CD4-positive, alpha-beta T cell treated with Interleukin-4 for 1 hour (primary cell): ENCODE results near the gene SARM1.

Source experiments
- DNase-seq, 2 donors: peaks; one replicate each; pipeline ENCODE4 v3.0.0-alpha.2; 2020 to 2022

Gene SARM1

DNA sequence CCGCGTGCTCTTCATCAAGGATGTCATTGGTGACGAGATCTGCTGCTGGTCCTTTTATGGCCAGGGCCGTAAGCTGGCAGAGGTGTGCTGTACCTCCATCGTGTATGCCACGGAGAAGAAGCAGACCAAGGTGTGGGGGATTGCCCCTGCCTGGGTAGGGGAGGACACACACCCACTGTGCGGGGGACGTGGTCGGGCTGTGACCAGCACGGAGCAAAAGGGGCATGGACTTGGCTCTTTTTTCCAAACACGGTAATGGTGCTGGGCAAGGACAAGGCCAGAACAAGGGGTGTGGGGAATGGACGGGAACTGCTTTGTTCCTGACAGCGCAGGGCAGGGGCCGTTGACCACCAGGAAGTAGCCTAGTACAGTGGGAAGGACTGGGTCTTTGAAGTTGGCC, 29.2 kb upstream of the SARM1 start:
- no peak for DNase-seq

DNA sequence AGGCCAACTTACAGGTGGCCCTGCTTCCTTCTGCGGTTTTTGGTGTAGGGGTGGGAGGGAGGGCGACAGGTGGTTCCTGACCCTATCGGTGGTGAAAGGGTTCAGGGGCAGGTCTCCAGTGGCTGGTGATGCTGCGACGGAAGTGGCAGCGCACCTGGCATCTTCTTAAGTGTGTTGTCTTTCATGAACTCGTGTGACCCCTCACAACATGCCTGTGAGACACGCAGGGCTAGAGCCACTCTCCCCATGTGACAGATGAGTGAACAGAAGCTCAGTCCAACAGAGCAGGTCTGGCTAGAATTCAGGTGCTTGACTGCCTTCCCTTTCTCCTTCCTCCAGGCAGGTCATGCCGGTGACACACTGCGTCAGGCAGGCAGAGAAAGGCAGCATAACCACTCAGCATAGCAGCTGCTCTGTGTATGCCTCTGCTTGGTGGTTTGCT, 28.0 kb upstream of the SARM1 start:
- DNase-seq = no peak

DNA sequence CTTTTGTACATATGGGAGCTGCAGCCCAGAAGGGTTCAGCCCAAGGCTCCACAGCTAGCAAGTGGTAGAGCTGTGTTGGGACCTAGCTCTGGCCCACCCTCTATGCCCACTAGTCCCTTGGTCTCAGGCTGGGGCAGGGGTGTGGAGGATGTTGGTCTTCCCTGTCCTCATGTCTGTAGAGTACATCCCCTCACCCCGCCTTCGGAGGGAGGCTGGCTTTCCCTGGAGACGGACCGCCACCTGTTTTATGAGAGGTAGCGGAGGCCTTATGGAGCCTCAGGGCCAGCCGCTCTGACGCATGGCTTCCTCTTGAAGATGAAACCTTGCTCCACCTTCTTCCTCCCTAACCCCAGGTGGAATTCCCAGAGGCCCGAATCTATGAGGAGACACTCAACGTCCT, 27.5 kb upstream of the SARM1 start:
- DNase-seq = no peak

DNA sequence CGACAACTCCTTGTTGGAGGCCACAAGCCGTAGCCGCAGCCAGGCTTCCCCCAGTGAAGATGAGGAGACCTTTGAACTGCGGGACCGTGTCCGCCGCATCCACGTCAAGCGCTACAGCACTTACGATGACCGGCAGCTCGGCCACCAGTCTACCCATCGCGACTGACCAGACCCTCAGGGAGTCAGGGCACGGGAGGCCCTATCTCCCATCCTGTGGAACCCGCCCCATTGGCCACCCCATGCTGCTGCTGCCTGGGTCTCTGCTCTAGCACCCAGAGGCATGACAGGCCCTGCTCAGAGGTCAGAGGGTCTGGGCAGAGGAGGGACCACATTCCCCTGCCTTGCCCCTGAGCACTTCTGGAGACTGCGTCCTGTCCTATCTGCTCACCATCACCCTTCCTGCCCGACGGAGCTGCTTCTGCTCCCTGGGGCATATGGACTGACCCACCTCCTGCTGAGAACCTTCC, 27.0 kb upstream of the SARM1 start:
- DNase-seq = no peak

DNA sequence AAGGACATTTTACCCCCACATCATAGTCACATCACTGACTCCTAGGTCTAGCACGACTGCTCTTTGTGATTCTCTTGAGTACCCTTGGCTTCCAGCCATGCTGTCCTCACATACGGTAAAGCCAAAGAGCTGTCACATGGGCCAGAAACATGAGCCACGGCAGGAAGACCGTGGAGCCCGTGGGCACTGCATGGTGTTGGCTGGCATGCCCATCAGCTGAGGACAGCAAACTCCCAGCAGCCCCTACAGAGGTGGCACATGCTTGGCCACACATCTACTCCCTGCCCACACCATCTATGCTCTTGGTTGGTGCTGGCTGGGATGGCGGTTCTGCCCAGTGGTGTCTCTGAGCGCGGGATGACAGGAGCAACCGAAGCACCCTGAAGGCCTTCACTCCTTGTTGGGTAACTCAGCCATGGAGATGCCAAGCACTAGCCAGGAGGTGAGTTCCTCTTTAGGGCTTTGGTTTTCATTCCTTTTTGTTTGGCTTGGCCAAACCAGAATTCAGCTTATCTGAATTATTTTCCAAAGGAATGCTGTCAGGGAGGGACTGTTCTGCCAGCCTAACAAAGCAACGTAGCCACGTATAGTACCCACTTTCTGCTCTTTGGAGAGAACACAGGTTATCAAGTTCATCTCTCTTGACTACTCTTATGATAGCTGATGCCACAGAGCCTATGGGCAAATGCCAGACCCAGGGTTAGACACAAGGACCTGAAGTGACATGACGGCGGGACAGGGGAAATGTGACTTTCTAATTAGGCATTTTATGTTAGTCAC, 25.9 kb upstream of the SARM1 start:
- no peak for DNase-seq

DNA sequence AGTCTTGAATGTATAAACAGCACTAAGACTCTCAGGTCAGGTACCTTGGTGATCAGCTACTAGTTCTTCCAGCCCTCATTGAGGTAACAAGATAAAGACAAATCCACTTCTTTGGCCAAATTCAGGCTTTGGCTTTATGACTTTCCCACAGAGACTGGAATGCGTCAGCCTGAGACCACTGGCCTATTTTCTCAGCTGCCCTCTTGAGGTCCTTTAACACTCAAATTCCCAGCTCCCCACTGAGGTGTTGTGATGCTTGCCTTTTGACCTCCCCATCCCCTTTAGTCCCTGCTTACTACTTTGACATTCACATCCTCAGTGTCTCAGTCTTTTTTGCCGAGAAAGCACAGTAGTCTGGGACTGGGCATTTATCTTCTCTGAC, 25.3 kb upstream of the SARM1 start:
- no peak for DNase-seq

DNA sequence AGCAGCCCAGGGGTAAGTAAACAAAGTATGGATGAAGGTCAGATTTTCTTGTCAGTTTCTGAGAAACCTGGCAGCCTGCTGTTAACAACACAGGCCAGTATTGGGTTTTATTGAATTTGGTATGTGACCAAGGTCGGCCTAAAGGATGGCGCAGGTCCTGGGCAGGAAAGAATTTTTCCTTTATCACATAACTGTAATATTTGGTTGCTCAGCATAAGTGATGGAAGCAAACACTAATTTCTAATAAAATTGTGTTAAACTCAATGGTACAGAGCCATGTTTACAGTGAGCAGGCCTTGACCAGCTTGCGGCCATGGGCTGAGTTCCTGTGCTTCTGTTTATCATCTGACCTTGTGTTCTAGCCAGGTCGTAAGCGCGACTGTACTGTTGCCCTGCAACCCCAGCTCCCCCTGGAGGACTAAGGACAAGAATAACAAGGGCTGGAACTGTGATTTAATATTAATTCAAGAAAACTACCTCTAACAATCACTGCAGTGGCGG, 24.7 kb upstream of the SARM1 start:
- no peak for DNase-seq

DNA sequence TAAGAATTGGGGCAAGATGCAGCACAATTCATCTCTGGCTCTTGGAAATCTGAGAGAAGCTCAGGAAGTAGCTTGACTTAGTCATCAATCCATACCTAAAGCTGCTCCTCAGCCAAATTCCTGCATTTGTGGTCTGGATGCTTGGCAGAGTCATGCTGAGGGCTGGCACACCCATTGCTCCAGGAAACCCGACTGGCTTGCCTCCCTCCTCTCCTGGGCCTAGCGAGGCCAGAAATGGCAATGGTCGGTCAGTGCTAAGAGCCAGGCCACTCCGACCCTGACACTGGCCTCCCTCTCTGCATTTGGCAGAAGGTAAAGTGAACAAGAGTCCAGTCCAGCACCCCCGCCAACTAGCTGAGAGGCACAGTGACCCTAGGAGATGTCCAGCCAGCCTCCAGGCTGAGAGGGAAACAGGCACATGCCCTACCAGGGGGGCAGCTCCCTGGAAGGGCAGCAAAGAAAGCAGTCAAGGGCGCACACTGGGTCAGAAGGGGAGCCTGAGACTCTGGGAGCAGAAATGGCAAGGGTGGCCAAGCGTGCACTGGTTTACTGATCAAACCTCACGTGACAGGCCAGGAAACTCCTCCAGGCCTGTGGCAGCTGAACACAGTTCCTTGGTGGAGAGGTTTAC, 24.1 kb upstream of the SARM1 start:
- DNase-seq = no peak

DNA sequence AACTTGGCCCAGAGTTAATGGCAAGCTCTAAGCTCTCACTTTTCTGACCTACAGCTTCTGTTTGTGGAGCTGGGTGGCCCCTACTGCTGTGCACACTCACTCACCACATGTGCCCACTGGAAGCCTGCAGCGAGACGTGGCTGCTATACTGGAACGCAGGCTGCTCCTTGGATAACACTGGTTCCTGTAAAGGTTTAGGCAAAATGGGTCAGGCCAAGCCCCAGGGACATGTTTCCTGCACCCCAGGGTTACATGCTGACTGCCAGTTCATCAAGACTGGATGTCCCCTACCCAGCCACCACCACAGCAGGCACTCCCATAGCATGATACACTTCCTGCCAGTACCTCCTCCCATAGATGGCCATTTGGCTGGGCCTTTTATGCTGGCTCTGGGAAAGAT, 22.5 kb upstream of the SARM1 start:
- DNase-seq = no peak

DNA sequence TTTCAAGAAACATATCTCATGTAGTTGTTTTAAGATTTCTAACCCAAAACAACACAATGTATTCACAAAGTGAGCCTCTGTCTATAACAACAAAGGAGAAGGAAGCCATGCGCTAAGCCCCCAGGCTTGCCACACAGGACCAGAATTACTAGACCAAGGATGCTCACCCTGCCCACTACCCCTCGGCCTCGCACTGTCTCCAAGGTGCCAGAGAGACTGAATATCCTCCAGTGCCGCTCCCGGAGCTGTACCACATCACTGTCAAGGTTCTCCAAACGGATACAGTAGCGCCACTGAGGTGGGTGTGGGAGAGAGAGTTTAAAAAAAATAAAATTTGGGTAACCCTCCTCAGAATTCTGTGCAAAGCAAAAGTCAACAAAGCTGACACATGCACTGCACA, 21.2 kb upstream of the SARM1 start:
- no peak for DNase-seq

DNA sequence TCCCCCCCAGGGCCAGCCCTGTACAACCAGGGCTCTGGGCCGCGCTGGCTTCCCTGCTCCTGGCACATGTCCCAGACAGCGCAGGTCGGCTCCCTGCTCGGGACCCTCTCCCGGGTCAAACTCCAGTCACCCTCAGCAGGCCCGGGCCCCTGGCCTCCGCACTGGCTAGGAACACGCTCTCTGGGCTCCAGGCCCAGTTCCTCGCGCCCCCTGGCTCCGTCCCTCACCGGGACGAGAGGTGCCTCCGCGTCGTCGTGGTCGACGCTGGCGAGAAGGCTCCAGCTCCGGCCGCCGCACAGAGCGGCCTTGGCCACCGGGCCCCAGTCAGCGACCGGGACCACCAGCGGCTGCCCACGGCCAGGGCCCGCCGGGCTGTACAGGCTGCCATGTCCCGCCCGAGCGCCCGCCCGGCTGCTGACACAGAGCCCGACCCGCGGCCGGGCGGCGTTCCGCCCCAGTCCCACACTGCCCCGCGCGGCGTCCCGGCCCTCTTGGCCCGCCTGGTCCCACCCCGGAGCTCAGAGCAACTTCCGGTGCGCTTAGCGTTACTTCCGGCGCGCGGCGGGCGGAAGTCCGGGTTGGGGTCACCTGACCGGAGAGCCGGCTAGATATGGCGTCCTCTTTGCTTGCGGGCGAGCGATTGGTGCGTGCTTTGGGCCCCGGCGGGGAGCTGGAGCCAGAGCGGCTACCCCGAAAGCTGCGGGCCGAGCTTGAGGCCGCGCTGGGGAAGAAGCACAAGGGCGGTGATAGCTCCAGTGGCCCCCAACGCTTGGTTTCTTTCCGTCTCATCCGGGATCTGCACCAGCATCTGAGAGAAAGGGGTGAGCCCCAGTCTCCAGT, 14.2 kb upstream of the SARM1 start, which contains the start of gene POLDIP2:
Gene POLDIP2, minus strand, starts transcription at position 467 of the 840 bp plus-strand sequence. Its CDS starts 79 bp downstream, at position 388.
- DNase-seq = peak; percentile 96

DNA sequence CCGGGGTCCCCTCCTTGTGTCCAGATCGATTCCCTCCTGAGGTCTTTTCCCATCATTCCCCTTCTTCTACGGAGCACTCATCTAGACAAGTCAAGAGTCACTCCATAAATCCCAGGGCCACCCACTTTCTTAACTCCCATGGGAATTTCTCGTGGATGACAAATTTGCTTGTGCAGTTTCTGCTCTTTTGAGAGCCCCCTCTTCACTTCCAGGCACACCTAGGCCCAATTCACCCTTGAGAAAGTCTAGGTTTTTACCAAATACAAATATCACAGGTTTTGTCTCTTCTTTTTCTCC, 13.6 kb upstream of the SARM1 start:
- DNase-seq = no peak

DNA sequence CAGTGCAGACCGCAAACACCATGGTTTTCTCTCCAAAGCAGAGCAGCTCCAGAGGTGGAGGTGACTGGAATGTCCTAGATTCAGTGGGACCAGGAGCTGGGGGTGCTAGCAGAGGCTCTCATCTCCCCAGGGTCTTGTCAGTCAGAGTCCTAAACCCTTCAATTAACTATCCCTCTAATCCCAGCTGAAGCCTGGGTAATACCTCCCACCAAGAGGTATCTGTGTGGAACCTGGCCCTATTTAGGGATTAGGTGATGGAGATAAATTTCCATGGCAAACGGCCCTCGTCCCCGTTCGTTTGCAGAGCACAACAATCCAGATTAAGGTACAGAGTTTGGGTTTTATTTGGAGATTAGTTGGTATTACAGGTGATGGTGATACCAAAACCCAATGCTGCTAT, 8.3 kb upstream of the SARM1 start:
- DNase-seq = no peak

DNA sequence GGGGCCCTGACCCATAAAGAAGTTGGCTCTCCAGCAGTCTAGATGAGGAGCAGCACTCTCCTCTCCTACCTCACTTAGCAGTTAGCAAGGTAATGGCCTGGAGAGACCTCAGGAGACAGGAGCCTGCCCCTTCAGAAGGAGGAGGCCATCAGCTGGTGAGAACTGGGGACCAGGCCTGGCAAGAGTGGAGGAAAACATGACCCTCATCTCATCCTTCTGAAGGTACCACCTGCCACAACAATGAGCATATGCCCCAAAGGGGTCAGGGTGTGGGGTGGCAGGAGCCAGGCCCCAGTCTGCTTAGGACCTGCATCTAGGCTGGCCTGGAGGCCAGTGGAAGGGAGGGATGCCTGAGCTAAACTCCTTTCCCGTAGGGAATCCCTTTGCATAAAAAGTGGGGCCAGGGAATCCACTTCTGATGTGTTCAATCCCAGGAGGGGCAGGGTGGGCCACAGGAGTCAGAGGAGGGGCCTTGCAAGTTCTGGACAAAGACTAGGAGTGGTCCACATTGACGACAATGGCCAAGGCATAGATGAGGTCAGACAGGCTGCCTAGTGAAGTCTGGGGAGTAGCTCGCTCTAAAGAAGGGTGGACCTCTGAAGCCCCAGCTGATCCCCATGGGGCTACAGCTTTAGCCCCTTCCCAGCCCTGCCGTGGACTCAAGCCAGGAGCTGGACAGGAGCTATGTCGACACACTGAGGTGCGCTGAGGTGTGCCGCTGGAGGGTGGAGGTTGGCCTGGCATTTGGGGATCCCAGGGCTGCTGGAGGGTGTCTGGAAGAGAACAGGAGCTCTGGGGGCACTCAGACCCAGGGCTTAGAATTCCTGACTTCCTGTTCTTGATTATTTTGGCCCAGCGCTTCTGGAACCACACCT, 7.5 kb upstream of the SARM1 start:
- no peak for DNase-seq

DNA sequence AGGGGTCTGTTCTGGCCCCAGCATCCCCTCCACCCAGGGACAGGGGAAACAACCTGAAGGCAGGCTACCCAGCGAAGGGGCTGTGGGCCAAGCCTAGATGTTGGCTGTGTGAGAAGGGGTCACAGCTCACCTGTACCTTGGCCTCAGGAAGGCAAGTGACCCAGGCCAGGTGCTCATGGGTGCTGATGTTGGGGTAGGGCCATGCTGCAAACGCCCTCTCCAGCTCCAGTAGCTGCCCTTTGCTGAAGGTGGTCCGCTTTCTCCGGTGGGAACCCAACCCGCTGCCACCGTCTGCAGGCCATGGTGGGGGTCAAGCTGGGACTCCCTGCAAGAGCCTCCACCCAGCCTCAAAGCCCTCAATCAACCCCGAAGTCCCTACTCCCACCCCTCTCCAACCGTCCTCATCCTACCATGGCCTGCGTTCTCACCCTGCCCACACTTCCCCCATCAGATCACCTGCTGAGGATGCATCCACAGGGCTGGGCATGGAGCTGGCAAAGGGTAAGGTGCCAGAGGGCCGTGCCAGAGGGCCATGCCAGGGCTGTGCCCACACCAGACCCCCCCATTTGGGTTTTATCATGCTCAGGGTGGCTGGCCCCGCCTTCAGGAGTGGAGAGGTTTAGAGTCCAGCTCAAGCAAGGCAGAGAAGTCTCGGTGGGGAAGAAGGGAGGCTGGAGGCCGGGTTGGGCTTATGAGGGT, 6.7 kb upstream of the SARM1 start, which contains the start of gene SEBOX:
Gene SEBOX, minus strand, starts transcription at position 535 of the 699 bp plus-strand sequence. Its CDS starts 48 bp downstream, at position 487.
- DNase-seq = no peak

DNA sequence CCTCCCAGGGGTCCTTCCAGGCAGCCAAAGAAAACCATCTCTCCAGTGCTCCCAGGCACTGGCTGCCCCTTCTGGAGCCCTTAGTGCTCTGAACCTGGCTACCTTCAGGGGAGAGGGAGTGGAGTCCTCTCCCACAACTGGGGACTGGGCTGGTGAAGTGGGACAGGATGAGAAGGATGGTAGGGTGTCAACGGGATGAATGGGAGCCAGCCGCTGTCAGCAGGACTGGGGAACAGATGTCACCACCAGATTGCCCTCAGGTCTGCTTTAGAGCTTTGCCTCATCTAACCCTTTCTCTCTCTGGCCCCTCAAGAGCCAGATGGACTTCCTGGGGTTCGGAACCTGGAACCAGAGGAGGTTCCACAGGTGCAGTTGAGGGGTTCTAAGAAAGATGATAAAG, 6.0 kb upstream of the SARM1 start:
- no peak for DNase-seq

DNA sequence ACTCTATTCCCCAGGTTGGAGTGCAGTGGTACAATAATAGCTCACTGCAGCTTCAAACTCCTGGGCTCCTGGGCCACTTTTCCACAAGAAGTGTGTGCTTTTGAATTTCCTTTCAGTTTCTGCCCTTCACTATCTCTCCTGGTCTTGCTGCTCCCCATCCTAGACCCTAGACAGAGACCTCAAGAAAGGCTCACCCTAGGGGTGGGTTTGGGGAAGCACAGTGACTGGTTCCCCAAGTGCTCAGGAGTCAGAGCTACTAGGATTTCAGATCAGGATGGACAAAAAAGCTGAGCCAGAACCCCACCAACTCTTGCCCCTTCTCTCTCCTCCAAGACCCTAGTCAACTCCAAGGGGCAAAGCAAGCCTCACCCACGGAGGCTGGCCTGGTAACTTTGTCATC, 4.9 kb upstream of the SARM1 start:
- no peak for DNase-seq

DNA sequence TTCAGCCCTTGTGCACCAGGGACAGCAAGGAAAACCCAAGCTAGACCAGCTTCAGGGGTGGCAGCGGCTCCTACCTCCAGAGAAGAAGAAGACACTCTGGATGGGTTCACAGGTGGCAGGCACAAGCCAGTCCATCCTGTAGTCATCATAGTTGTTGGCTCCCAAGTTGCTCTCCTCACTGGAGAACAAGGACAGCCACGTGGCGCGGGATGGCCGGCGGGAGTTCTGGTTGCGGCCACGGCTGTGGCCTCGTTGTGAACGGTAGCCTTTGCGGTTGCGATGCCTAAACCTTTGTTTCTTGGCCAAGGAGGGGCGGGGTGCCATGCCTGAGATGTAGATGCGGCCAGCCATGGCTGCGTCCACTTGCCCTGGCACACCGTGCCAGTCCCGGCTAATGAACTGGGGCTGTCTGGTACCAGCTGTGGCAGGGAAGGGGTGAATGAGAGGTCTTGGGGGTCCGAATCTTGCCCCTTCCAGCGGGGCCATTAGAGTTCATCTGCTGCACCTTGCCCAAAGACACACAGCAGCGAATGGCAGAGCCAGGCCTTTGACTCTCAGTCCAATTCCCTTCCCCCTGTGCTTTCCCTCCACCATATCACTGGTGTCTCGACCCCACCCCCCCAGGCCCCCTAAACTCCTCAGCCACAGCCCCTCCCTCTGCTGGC, 3.7 kb upstream of the SARM1 start:
- no peak for DNase-seq

DNA sequence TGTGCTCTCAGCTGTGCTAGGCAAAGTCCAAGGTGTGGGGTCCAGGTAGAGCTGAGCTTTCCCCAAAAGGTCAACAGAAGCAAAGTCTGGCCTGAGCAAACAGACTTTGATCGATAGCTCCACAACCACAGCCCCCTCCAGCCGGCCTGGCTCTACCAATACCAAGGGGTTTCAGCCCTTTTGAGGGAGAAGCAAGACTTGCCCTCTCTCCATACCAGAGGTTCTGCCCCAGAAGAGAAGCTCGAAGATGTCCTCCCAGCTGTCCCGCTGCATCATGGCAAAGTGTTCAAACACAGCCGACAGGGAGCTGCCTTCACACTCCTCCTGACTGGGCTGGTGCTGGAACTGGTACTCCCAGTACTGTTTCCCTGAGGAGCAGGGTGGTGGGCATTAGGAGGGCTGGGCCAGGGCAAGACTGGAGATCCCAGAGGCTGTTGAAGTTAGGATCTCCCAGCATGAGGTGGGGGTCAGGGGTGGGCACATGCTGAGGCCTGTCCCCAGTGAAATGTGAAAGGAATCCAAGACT, 3.1 kb upstream of the SARM1 start:
- DNase-seq = no peak

DNA sequence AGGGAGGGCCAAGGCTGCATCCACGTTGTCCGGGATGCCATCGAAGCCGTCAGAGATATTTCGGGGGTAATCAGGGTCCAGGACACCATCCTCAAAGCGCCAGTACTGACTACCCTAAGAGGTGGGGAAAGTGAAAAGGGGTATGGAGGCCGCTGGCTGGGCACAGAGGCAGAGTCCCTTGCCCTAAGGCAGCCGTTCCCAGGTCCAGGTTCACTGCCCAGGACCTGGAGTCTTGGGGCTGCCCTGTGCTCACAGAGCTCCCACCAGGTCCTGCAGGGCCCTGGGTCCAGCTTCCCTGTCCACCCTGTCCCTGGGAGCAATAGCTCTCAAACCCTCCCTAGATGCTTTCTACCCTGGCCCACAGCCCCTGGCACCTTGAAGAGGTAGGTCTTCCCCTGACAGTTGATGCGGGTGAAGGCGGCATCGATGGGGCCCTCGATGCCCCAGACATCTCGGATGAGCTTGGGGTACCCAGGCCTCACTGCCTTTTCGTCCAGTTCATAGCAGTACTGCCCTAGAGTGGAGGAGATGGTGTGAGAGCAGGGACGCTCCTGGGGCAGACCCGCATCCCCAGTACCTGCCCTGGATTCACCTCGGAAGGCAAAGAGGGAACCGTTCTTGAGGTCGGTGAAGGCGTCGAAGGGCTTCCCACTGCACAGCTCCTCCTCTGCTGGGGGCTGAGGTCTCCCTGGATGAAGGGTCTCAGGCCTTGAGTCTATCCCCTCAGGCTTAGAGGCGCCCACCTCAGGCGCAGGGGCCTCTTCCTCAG, 2.4 kb upstream of the SARM1 start:
- no peak for DNase-seq
